ENCODE measurements around the gene IL20RB.

The IL20RB gene

DNA sequence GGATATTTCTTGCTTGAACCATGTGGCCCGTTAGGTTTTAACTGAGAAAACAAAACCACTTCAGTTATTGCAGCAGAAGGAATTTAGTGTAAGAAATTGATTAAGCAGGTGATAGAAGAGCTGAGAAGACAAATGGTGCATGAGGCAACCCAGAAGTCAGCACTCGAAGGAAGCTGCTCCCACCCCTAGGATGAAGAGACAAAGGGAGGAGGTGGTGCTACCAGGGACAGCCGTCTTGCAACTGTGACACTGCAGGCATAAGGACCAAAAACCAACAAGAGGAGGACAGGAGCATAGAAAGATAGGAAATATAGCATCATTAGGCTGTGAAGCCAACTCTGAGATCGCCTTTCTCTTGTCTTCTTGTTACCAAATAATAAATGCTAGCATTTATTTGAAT is 89.0 kb downstream of the IL20RB start:
- DNase-seq, result no peak

DNA sequence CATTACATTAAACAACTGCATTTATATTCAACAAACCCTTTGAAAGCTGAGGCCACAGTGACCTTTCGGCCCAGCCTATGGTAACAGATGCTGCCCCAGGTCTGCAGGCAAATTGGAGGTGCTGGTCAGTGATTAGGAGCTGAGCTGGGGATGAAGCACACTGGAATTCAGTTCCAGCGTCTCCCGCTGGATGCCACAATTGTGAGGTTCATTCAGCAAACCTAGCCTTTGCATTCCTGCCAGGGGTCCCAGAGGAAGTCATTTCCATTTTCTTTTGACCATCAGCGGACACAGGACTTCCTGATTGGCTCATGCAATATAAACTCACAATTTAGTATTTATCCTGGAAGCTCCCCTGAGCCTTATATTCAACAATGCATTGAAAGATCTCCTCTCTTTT is 89.5 kb downstream of the IL20RB start:
- DNase-seq, result no peak

DNA sequence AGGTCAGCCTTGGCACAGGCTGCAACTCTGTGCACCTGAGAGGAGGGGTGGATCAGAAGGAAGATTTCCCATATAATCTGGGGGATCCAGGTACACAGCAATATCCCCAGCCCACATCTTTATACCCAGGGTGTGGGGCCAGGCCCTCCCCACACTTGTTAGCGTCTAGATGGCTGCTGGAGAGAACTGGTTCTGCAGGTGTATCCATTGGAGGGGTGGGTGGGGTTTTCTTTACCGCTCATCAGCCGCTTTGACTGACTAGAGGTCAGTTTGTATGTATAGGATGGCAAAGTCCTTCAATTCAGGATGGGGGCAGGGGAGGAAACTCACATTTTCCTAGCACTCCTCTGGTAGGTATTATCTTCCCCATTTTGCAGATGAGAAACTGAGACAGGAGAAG is 92.5 kb downstream of the IL20RB start:
- DNase-seq, result no peak

DNA sequence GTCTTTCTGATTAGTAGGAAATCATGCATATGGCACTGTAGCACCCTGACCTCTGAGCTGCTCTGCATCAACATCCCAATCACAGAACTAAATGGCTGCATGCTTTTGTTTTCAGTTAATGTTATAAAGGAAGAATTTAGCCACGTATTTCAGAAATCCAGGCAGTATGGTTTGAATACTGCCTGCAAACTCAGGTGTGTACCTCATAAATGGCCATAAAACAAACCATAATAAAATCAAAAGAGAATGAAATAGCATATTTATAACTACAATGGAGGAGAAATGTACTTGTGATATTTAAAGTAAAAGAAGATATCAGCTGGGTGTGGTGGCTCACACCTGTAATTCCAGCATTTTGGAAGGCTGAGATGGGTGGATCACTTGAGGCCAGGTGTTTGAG is 94.5 kb downstream of the IL20RB start:
- no peak for DNase-seq

Measured in right hindlimb (tissue), 1 donor.